Measurements from ENCODE around the gene DHCR24. TPM values are rescaled to one million over a fixed set of nuclear protein-coding genes. Genes with fewer than 3 reads are reported as not detected.

Gene DHCR24
- polyA plus RNA-seq, 2 of the 4 experiments (the other 2 are of a cell fraction), result 29.9 to 33.3 TPM

DNA sequence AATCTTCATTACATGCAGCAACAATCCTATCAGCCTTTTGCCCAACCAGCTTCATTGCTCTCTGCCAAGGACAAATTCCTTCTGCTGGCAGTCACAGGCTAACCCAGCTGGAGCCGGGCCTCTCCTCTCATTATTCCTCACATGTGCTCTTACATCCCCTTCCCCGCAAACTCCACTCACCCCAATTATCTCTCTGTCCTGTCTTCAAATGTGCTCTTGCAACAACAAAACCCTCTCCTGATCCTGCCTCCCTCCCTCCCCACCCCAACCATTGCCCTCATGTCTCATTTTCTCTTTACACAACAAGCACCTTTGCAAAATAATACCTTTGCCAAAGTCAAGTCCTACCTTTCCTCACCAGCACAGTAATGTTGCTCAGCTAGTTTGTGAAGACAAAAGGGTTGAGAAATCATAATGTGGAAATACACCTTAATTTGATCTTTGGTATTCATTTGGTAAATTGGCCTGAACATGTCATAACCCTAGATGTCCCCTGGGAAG, 36.0 kb upstream of the DHCR24 start:
- Histone ChIP-seq H3K9me3 (no peaks in the 10 kb centered on the region), H3K4me2 (no peak overlapping the region), H3K4me3 (no peak overlapping the region), H3K27ac (no peak overlapping the region), H3K4me1 (no peaks in the 10 kb centered on the region)
- POLR2A ChIA-PET, result no interaction called here
- TF ChIP-seq ESRRA (IDR thresholded peaks at IDR 0.05; ENCODE audit: borderline replicate concordance, low read length) (no peak), CHD4 (IDR thresholded peaks at IDR 0.05; ENCODE audit: borderline replicate concordance) (no peak), FOSL2 (IDR thresholded peaks at IDR 0.05) (no peak), FOSL2 (CRISPR knock-in tag; IDR thresholded peaks at IDR 0.05) (no peak), NFE2L2 (conservative IDR thresholded peaks at IDR 0.05; ENCODE audit: low read length) (no peak), RCOR1 (IDR thresholded peaks at IDR 0.05; ENCODE audit: low read depth, low read length) (no peak), HOXA7 (CRISPR knock-in tag; IDR thresholded peaks at IDR 0.05) (no peak), JUN (IDR thresholded peaks at IDR 0.05) (no peak), HEYL (CRISPR knock-in tag; IDR thresholded peaks at IDR 0.05) (no peak), CEBPB (IDR thresholded peaks at IDR 0.05) (no peak), KDM5A (IDR thresholded peaks at IDR 0.05) (no peak), SMC3 (IDR thresholded peaks at IDR 0.05) (no peak), EP300 (IDR thresholded peaks at IDR 0.05) (no peak), CBX8 (IDR thresholded peaks at IDR 0.05) (no peak), ZNF302 (CRISPR knock-in tag; IDR thresholded peaks at IDR 0.05) (no peak), TP53 (CRISPR knock-in tag; IDR thresholded peaks at IDR 0.05) (no peak), RAD21 (conservative IDR thresholded peaks at IDR 0.05 in 1 of 2, IDR thresholded peaks at IDR 0.05 in 1 of 2) (no peak), KDM1A (IDR thresholded peaks at IDR 0.05; ENCODE audit: low read depth) (no peak)
- TF ChIP-seq, protein P1, sequence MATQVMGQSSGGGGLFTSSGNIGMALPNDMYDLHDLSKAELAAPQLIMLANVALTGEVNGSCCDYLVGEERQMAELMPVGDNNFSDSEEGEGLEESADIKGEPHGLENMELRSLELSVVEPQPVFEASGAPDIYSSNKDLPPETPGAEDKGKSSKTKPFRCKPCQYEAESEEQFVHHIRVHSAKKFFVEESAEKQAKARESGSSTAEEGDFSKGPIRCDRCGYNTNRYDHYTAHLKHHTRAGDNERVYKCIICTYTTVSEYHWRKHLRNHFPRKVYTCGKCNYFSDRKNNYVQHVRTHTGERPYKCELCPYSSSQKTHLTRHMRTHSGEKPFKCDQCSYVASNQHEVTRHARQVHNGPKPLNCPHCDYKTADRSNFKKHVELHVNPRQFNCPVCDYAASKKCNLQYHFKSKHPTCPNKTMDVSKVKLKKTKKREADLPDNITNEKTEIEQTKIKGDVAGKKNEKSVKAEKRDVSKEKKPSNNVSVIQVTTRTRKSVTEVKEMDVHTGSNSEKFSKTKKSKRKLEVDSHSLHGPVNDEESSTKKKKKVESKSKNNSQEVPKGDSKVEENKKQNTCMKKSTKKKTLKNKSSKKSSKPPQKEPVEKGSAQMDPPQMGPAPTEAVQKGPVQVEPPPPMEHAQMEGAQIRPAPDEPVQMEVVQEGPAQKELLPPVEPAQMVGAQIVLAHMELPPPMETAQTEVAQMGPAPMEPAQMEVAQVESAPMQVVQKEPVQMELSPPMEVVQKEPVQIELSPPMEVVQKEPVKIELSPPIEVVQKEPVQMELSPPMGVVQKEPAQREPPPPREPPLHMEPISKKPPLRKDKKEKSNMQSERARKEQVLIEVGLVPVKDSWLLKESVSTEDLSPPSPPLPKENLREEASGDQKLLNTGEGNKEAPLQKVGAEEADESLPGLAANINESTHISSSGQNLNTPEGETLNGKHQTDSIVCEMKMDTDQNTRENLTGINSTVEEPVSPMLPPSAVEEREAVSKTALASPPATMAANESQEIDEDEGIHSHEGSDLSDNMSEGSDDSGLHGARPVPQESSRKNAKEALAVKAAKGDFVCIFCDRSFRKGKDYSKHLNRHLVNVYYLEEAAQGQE (IDR thresholded peaks at IDR 0.05), result no peak
- TF ChIP-seq, protein P2, sequence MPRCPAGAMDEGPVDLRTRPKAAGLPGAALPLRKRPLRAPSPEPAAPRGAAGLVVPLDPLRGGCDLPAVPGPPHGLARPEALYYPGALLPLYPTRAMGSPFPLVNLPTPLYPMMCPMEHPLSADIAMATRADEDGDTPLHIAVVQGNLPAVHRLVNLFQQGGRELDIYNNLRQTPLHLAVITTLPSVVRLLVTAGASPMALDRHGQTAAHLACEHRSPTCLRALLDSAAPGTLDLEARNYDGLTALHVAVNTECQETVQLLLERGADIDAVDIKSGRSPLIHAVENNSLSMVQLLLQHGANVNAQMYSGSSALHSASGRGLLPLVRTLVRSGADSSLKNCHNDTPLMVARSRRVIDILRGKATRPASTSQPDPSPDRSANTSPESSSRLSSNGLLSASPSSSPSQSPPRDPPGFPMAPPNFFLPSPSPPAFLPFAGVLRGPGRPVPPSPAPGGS (IDR thresholded peaks at IDR 0.05), result no peak
- TF ChIP-seq, protein P3, sequence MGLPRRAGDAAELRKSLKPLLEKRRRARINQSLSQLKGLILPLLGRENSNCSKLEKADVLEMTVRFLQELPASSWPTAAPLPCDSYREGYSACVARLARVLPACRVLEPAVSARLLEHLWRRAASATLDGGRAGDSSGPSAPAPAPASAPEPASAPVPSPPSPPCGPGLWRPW (IDR thresholded peaks at IDR 0.05), result no peak
- ATAC-seq (no peak), DNase-seq (ENCODE audit: low read depth in 1 of 2, low spot score in 1 of 2) (no peak), FAIRE-seq (no peak)
- CTCF ChIA-PET, result interaction anchor here (0.9 to 2.3 kb wide), 3 partner anchors 22 to 29 kb away, joined by 4 to 10 read pairs (median 5); no protein-coding TSS in a partner anchor
- 54% methylated on average over 2 of the region's 2 CpGs for WGBS (ENCODE audit: missing lambda C conversion rate)

DNA sequence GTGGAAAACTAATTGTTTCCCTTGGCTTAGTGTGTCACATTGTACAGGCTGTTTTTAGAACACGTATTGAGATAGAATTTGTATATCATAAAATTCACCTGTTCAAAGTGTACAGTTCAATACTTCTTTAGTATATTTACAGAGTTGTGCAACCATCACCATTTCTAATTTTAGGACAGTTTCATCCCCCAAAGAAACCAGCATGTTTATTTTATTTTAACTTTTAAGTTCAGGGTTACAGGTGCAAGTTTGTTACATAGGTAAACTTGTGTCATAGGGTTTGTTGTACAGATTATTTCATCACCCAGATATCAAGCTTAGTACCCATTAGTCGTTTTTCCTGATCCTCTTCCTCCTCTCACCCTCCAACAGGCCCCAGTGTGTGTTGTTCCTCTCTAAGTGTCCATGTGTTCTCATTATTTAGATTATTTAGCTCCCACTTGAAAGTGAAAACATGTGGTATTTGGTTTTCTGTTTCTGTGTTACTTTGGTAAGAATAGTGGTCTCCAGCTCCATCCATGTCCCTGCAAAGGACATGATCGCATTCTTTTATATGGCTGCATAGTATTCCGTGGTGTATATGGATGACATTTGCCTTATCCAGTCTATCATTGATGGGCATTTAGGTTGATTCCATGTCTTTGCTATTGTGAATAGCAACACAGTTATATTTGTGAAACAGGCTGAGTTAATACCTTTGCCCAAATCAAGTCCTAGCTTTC, 35.2 kb upstream of the DHCR24 start:
- H3K27ac ChIP-seq, result no peak overlapping the region
- ChIA-PET POLR2A (no interaction called here), CTCF (interaction anchor here (0.9 to 2.3 kb wide), 3 partner anchors 23 to 28 kb away, joined by 4 to 10 read pairs (median 5); no protein-coding TSS in a partner anchor)
- no peak overlapping the region for H3K4me3 ChIP-seq
- TF ChIP-seq HDAC2 (IDR thresholded peaks at IDR 0.05) (no peak), PHF8 (IDR thresholded peaks at IDR 0.05; ENCODE audit: borderline replicate concordance, low read depth) (no peak), RCOR1 (IDR thresholded peaks at IDR 0.05; ENCODE audit: low read depth, low read length) (no peak), HEYL (CRISPR knock-in tag; IDR thresholded peaks at IDR 0.05) (no peak), RNF2 (IDR thresholded peaks at IDR 0.05; ENCODE audit: borderline replicate concordance, low read depth) (no peak), FOSL2 (IDR thresholded peaks at IDR 0.05) (no peak), FOSL2 (CRISPR knock-in tag; IDR thresholded peaks at IDR 0.05) (no peak), HOXA7 (CRISPR knock-in tag; IDR thresholded peaks at IDR 0.05) (no peak), MAFK (IDR thresholded peaks at IDR 0.05; ENCODE audit: partially characterized antibody) (no peak), ZSCAN20 (CRISPR knock-in tag; IDR thresholded peaks at IDR 0.05) (no peak)
- TF ChIP-seq, protein P1 (IDR thresholded peaks at IDR 0.05), result no peak
- no peak for DNase-seq (ENCODE audit: low read depth in 1 of 2, low spot score in 1 of 2)
- no peak overlapping the region for H3K4me2 ChIP-seq
- 49% methylated on average over 4 of the region's 4 CpGs for WGBS (ENCODE audit: missing lambda C conversion rate)
- no peak for ATAC-seq
- no peaks in the 10 kb centered on the region for H3K4me1 ChIP-seq
- FAIRE-seq, result no peak
- H3K9me3 ChIP-seq, result no peaks in the 10 kb centered on the region

All from A549 (cell line).